GM19467 (cell line): ENCODE results near the gene LPP.
A peak's percentile ranks its signal among the peaks of the same experiment; 100 is the strongest.

ENCODE experiments used
- ATAC-seq: cut with Tn5 transposase; IDR thresholded peaks from one replicate; pipeline ENCODE4 v1.9.1; 2021; ENCODE audit warnings: mild to moderate bottlenecking, moderate library complexity; ENCODE audit not compliant: unreplicated experiment

LPP gene

GRCh38 chr3:188295876-188296275 is 141.9 kb downstream of the LPP start:
- no peak for ATAC-seq

GRCh38 chr3:188296761-188297612 is 143.0 kb downstream of the LPP start:
- no peak for ATAC-seq

DNA sequence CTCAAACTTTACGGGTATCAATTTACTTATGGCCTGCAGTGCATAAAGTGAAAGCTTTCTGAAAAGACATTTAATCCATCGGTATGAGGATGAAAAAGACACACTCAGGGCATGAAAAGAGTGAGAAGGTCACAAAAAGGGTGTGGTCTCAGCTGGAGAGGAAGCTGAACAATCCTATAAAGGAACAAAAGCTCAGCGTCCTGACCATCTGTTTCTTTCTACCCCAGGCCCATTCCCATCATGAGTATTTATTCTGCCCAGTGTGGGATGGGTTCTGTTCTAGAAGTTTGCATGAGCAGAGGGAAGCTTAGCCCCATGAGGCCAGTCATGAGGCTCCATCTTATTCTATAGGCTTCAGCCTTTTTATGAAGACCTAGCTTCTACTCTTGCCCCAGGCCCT is 144.6 kb downstream of the LPP start:
- no peak for ATAC-seq

GRCh38 chr3:188299068-188299467 is 145.1 kb downstream of the LPP start:
- ATAC-seq = no peak

DNA sequence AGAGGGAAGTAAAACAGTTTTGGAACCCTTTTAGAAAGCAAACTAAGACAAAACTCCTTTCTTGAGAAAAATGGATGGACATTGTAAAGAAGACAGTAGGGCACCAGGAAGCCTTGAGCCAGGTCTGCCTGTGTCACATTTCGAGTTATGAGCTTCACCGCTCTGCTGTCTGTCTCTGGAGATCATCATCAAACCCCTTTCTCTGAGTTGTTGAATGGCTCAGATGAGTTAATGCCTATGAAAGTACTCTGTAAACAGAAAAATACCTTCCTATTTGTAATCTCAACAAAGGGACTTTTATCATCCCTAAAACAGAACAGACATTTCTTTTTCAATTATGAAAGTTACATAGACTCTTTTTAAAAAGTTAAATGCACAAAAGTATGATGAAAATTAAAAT is 145.8 kb downstream of the LPP start:
- ATAC-seq = no peak

DNA sequence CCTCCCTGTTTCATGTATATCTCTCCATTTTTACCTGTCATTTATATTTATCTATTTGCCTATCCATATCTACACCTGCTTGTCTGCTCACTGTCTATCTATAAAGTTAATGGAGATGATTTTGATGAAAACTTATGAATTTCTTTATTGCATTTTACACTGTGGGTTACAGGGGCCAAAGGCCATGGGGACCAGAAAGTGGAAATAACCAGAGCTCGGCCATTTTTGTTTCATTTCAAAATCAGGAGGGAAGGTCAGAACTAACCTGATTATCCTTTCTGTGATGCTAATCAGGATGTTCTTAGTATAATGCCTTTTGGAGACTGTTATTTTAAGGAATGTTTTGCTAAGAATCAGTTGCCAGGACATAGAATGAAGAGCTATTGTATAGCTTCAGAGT is 147.2 kb downstream of the LPP start:
- ATAC-seq = no peak

DNA sequence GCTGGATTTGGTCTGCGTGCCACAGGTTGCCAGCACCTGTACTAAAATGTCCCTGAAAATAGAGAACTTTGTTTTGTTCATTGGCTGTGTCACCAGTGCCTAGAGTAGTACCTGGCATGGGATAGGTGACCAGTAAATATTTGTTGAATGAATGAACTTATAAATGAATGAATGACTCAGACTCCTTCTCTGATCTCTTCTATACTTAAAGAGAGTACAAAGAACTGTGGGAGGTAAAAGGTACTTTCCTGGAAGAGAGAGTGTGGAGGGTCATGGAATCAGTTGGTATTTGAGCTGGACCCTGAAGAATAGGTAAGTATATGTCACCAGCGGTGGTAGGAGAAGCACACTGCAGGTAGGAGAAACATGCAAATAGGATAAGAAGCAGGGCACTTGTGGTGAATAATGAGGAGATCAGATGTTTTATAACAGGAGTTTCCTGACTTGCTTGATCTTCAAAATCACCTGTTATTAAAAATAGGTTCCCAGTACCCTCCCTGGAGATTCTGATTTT is 149.4 kb downstream of the LPP start:
- ATAC-seq = no peak

GRCh38 chr3:188303823-188304222 is 149.9 kb downstream of the LPP start:
- ATAC-seq = no peak

DNA sequence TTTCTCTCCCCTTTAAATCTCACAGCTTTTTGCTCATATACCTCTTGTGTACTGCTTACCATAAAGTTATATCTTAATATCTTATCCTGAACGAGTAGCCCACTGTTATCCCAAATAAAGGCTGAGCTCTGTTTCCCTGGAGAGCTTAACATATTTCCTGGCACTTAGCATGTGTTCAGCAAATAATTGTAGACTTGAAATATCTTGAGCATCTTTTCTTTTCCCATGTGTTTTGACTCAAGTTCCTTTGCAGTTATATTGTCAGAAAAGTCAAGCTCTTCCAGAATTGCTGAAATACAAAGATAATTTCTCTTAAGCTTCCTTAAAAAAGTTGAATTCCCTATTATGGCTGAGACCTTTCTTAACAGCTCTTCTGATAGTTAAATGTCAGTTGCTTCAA is 150.5 kb downstream of the LPP start:
- no peak for ATAC-seq

GRCh38 chr3:188305220-188305619 is 151.3 kb downstream of the LPP start:
- no peak for ATAC-seq

- ATAC-seq = no peak
These were observed 152.6 kb downstream of the LPP start for GRCh38 chr3:188306435-188307005.

DNA sequence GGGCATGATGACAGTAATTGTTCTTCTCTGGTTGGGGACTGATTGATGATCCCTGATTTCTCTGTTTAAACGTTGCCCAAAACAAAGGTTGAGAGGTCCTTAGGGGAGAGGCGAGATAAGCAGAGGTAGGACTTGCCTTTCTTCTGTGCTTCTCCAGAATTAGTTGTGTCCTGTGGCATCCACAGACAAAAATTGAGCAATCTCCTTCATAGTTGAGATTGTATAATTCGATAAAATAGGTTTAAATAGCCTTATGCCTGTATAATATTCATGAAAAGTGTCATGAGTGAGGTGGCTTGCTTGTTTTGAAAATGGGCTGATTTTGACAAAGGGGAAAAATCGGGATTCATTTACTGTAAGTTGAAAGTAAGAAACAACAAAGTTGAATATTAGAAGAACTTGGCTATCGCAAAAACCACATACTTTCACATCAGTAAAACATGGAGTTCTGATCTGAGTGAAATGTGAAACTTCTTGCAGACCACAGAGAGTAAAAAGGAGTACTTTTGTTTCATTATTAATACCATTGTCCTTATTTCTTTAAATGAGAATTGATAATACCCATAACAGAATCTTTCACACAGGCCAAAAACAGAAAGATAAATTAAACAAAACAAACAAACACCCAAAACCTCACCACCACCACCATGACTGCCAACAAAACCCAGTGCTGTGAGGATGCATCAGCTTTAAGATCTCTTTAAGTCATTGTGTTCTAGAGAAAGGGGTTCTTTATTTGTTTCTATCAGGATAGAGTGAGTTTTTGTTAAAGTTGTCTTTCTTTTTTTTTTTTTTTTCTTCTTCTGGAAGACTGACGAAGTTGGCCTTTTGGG is 155.7 kb downstream of the LPP start:
- peak; percentile 97 for ATAC-seq

DNA sequence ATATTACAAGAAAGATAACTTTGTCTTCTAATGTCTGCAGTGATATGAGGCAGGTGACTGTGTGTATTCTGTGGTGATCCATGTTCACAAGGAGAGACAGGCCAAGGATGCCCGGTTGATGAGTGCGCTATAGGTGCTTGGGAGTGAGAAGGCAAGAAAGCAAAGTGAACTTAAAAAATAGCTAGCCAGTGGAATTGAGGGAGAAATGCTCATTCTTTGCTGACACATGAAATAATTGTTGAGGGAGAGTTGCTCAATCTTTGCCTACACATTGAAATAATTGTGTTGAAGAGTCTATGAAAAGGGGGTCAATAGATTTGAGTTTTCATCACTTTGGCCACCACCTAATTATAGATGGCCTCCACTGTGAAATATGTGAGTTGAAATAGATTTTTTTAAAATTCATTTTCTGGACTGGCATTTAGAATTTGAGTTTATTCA is 156.3 kb downstream of the LPP start:
- no peak for ATAC-seq

- no peak for ATAC-seq
These were observed 161.6 kb downstream of the LPP start for GRCh38 chr3:188315553-188315952.

DNA sequence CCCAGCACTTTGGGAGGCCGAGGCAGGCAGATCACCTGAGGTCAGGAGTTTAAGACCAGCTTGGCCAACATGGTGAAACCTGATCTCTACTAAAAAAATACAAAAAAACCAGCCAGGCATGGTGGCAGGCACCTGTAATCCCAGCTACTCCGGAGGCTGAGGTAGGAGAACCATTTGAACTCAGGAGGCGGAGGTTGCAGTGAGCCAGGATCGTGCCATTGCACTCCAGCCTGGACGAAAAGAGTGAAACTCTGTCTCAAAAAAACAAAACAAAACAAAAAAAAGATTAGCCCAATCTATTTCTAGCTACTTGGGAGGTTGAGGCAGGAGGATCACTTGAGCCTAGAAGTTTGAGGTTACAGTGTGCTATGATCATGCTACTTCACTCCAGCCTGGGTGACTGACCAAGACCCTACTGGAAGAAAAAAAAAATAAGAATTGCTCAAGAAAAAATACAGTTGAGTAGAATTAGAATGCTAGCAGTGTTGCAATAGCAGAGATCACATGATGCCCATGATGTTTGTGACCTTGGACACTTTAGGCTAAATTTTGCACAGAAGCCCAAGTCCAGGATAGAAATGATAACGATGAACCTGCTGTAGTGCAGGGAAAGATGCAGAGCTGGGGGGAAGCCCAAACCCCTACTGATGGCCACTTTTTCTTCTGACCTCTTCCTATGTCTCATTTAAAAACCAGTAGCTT is 162.2 kb downstream of the LPP start:
- no peak for ATAC-seq

DNA sequence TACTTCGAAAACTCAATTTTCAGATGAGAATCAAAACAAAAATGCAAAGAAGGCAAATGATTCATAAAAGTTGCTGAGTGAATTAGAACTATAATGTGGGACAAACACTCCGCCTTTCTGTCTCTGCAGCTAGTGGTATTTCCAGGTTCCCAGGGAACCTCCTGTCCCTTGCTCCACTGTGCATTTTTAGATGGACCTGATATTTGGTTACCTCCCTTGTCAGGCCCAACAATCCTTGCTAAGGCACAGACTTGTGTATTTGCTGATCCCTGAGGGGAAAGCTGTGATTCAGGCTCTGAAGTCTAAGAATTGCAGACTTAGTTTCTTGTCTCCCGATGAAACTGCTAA is 162.7 kb downstream of the LPP start:
- no peak for ATAC-seq

DNA sequence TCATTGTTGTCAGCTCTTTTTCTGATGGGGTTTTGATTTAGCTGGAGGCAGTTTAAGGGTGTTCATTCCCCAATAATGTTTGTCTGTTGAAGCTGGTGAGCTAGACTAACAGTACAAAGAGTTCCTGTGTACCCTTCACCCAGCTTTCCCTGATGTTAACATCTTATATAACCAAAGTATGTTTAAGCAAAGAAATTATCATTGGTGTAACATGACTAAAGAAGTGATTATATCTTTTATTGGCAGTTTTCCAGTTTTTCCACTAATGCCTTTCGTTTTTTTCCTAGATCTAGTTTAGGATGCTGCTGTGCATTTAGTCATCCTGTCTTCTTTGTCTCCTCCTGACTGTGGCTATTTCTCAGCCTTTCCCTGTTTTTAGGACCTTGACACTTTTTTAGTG is 165.6 kb downstream of the LPP start:
- no peak for ATAC-seq

DNA sequence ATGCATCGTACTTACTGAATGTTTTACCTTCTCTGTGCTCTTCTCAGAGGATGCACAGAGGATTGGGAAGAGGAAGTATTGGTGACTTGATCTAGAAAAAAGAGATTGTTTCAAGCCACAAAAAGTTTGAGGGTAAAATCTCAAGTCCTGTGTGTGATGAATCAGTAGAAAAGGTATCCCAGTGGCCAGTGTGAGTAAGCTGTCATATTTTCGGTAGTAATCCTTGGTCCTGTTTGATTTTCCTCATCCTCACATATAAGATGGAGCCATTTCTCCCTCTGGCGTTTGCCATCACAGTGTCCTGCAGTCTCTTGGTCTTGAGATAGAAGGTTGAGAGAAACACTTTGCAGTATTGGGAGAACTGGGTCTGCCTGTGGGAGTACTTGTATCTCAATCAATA is 166.8 kb downstream of the LPP start:
- ATAC-seq = no peak

- ATAC-seq = no peak
These were observed 167.3 kb downstream of the LPP start for GRCh38 chr3:188321258-188321657.

DNA sequence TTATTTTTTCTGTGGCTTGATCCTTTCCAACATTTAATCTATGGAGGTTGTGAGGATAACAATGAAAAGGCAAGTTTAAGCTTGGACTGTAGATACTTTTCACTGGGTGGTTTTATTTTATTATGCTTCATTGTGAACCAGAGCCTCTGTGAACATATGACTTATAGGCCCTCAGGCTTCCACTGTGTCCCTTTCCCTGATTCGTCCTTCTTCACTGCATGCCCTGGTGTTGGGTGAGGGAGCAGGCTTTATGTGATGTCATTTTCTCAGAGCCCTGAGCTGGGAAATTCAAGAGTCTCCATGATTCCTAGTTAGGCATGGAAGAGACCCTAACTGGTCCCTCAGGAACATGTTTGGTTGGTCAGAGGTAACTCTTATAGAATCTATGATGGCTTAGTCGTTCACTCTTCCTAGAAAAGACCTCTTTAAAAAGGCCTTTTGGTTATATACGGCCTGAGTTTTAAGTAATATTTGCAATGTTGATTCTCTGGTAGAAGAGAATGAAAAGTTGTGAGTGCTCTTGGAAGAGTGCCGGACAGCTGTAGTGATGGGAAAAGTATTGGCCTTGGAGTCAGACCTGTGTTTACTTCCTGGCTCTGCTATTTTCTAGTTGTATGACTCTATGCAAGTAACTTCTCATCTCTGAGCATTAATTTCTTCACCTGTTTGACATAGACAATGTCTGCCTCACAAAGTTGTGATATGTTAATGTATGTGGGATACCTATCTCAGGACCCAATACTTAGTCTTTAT is 168.4 kb downstream of the LPP start:
- no peak for ATAC-seq
